Mucosa of stomach (tissue), 1 donor: ENCODE data around the gene STX10.
"Not testable (repeated sequence)": the region's sequence is repeated elsewhere in the genome, so short reads cannot be mapped to it uniquely, and the experiment has no call there.

ENCODE experiments used
- H3K27me3 ChIP-seq: one replicate; pipeline ENCODE4 v1.7.0; 2013; ENCODE audit warnings: mild to moderate bottlenecking, low read length; ENCODE audit not compliant: control insufficient read depth, insufficient read depth
- H3K36me3 ChIP-seq: one replicate; pipeline ENCODE4 v1.7.0; 2013; ENCODE audit warnings: low read length; ENCODE audit not compliant: control insufficient read depth, insufficient read depth
- H3K4me1 ChIP-seq: one replicate; pipeline ENCODE4 v1.7.0; 2013; ENCODE audit warnings: mild to moderate bottlenecking, low read length; ENCODE audit not compliant: control insufficient read depth, insufficient read depth
- H3K4me3 ChIP-seq: one replicate; pipeline ENCODE4 v1.7.0; 2013; ENCODE audit warnings: low read length
- H3K9ac ChIP-seq: one replicate; pipeline ENCODE4 v1.7.0; 2013; ENCODE audit warnings: mild to moderate bottlenecking, low read length, moderate library complexity
- H3K9me3 ChIP-seq: one replicate; pipeline ENCODE4 v1.7.0; 2013; ENCODE audit warnings: mild to moderate bottlenecking, low read length, moderate library complexity; ENCODE audit not compliant: control insufficient read depth
- donor health status: Pancreatic carcinoma.

The STX10 gene

DNA sequence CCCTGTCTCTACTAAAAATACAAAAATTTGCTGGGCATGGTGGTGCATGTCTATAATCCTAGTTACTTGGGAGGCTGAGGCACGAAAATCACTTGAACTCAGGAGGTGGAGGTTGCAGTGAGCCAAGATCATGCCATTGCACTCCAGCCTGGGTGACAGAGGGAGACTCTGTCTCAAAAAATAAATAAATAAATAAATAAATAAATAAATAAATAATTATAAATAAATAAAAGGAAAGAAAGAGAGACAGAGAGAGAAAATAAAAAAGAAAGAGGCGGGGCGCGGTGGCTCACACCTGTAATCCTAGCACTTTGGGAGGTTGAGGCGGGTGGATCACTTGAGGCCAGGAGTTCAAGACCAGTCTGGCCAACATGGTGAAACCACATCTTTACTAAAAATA, 27.4 kb upstream of the STX10 start:
- not testable (repeated sequence) for H3K27me3 ChIP-seq, H3K36me3 ChIP-seq, H3K9me3 ChIP-seq, H3K4me3 ChIP-seq, H3K9ac ChIP-seq
- H3K4me1 ChIP-seq = peaks cover 16% of the 10 kb centered on the region

DNA sequence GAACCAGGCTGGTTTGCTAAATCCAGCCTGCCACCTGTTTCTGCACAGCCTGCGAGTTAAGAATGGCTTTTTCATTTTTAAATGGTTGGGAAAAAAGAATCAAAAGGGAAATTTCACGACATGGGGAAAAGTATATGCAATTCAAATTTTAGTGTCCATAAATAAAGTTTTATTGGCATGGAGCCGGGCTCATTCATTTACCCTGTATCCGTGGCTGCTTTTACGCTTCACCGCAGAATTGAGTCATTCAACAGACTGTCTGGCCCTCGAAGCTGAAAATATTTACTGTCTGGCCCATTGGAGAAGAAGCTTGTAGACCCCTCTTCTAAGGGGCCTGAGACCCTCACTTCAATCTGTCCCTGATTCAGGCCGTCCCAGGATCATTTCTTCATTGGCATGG, 26.2 kb upstream of the STX10 start:
- no peak overlapping the region for H3K9ac ChIP-seq
- H3K9me3 ChIP-seq = no peaks in the 10 kb centered on the region
- H3K4me3 ChIP-seq = no peak overlapping the region
- no peaks in the 10 kb centered on the region for H3K36me3 ChIP-seq
- H3K27me3 ChIP-seq = no peaks in the 10 kb centered on the region
- H3K4me1 ChIP-seq = peaks cover 18% of the 10 kb centered on the region

- H3K9me3 ChIP-seq = no peaks in the 10 kb centered on the region
- peaks cover 38% of the 10 kb centered on the region for H3K4me1 ChIP-seq
- no peaks in the 10 kb centered on the region for H3K36me3 ChIP-seq
- no peak overlapping the region for H3K4me3 ChIP-seq
- H3K27me3 ChIP-seq = no peaks in the 10 kb centered on the region
- no peak overlapping the region for H3K9ac ChIP-seq
These were observed 23.1 kb upstream of the STX10 start for GRCh38 chr19:13173139-13173737.

- H3K4me1 ChIP-seq = peaks cover 39% of the 10 kb centered on the region
- no peaks in the 10 kb centered on the region for H3K27me3 ChIP-seq
- H3K36me3 ChIP-seq = no peaks in the 10 kb centered on the region
- H3K4me3 ChIP-seq = no peak overlapping the region
- H3K9ac ChIP-seq = peak overlapping the region; percentile 50
- H3K9me3 ChIP-seq = no peaks in the 10 kb centered on the region
These were observed 22.4 kb upstream of the STX10 start for GRCh38 chr19:13172346-13173138.

- no peak overlapping the region for H3K4me3 ChIP-seq
- H3K4me1 ChIP-seq = peaks cover 53% of the 10 kb centered on the region
- no peak overlapping the region for H3K9ac ChIP-seq
- H3K27me3 ChIP-seq = no peaks in the 10 kb centered on the region
- H3K9me3 ChIP-seq = no peaks in the 10 kb centered on the region
- H3K36me3 ChIP-seq = no peaks in the 10 kb centered on the region
These were observed 21.0 kb upstream of the STX10 start for GRCh38 chr19:13171146-13171545.

DNA sequence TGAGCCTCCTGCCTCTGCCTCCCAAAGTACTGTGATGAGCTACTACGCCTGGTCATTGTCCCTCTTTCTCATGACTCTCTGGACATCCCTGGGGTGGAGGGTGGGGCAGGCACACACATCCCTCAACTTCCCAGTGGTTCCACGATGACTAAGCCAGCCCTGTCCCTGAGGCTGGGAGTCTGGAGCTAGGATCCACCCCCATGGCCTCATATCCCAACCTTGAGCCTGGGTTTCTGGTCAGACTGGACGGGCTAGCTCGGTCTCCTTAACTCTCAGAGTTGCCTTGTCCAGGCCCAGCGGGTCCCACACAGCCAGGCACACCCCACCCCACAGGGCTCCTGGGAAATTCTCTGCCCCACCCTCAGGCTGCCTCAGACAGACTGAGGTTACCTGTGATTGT, 19.6 kb upstream of the STX10 start:
- peaks cover 66% of the 10 kb centered on the region for H3K4me1 ChIP-seq
- no peak overlapping the region for H3K4me3 ChIP-seq

DNA sequence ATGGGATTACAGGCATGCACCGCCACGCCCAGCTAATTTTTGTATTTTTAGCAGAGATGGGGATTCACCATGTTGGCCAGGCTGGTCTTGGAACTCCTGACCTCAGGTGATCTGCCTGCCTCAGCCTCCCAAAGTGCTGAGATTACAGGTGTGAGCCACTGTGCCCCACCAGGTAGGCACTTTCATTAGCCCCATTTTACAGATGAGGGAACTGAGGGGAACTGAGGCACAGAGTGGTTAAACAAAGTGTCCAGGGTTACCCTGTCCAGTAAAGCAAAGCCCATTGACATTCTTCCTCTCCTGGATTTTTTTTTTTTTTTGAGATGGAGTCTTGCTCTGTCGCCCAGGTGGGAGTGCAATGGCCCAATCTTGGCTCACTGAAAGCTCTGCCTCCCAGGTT, 16.0 kb upstream of the STX10 start:
- H3K4me1 ChIP-seq = peaks cover 79% of the 10 kb centered on the region
- not testable (repeated sequence) for H3K27me3 ChIP-seq, H3K9ac ChIP-seq, H3K9me3 ChIP-seq, H3K36me3 ChIP-seq, H3K4me3 ChIP-seq

More for the DNA sequence above, 19.6 kb upstream of the STX10 start:
- no peaks in the 10 kb centered on the region for H3K36me3 ChIP-seq
- H3K9me3 ChIP-seq = no peaks in the 10 kb centered on the region
- H3K27me3 ChIP-seq = no peaks in the 10 kb centered on the region
- H3K9ac ChIP-seq = peak overlapping the region; percentile 41

- Histone ChIP-seq H3K27me3 (no peaks in the 10 kb centered on the region), H3K4me1 (peaks cover 77% of the 10 kb centered on the region), H3K4me3 (no peak overlapping the region)
These were observed 15.2 kb upstream of the STX10 start for GRCh38 chr19:13165162-13165997.

DNA sequence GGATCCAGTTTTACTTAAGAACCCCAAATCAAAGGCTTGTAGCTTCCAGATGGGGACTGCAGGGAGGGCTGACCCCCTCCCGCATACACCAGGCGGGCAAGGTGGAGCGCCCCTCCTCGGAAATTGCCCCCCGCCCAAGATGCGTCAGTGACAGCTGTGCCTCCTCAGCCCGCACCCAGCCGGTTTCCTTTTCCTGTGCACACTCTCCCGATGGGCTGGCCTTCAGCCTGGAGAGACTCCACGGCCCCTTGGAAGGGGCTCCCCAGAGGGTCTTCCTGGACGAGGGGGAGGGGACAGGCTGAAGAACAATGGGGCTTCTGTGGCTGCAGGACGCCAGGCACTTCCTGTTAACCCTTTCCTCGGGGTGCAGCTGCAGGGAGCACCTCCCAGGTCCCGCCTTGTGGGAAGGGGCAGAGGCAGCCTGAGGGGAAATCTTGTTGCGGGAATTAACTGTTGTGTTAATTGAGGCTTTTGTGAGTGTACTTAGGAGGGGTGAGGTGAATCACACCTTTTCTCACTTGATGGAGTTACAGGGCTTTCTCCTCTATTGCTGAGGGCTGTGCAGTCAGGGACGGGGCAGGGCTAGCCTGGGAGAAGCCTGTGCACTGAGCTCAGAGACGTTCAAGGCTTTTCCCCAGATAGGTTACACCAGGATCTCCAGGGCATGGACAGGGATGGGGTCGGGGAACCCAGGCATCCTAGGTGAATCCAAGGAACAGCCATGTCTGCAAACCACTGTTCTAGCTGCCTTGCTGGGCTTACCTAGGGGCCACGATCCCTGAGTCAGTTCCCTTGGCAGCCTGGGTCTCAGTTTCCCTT, 14.4 kb upstream of the STX10 start:
- Histone ChIP-seq H3K4me1 (peaks cover 69% of the 10 kb centered on the region), H3K4me3 (peak overlapping the region; percentile 19), H3K9ac (peak overlapping the region; percentile 67), H3K36me3 (no peaks in the 10 kb centered on the region), H3K27me3 (no peaks in the 10 kb centered on the region), H3K9me3 (no peaks in the 10 kb centered on the region)

More at GRCh38 chr19:13165162-13165997, 15.2 kb upstream of the STX10 start:
- peak overlapping the region; percentile 67 for H3K9ac ChIP-seq
- no peaks in the 10 kb centered on the region for H3K36me3 ChIP-seq
- no peaks in the 10 kb centered on the region for H3K9me3 ChIP-seq

- peaks cover 62% of the 10 kb centered on the region for H3K4me1 ChIP-seq
These were observed 13.6 kb upstream of the STX10 start for GRCh38 chr19:13163609-13164342.

More at GRCh38 chr19:13163609-13164342, 13.6 kb upstream of the STX10 start:
- H3K9me3 ChIP-seq = no peaks in the 10 kb centered on the region
- peak overlapping the region; percentile 34 for H3K4me3 ChIP-seq
- H3K36me3 ChIP-seq = no peaks in the 10 kb centered on the region
- no peaks in the 10 kb centered on the region for H3K27me3 ChIP-seq
- peak overlapping the region; percentile 67 for H3K9ac ChIP-seq
